ENCODE measurements around the gene NPAS4. TPM values are rescaled to one million over a fixed set of nuclear protein-coding genes. Genes with fewer than 3 reads are reported as not detected.

NPAS4 gene
- total and polyA plus RNA-seq, 9 of the 15 experiments (the other 6 are each of a cell fraction or from before 2014, with no cell fraction given) = not detected

DNA sequence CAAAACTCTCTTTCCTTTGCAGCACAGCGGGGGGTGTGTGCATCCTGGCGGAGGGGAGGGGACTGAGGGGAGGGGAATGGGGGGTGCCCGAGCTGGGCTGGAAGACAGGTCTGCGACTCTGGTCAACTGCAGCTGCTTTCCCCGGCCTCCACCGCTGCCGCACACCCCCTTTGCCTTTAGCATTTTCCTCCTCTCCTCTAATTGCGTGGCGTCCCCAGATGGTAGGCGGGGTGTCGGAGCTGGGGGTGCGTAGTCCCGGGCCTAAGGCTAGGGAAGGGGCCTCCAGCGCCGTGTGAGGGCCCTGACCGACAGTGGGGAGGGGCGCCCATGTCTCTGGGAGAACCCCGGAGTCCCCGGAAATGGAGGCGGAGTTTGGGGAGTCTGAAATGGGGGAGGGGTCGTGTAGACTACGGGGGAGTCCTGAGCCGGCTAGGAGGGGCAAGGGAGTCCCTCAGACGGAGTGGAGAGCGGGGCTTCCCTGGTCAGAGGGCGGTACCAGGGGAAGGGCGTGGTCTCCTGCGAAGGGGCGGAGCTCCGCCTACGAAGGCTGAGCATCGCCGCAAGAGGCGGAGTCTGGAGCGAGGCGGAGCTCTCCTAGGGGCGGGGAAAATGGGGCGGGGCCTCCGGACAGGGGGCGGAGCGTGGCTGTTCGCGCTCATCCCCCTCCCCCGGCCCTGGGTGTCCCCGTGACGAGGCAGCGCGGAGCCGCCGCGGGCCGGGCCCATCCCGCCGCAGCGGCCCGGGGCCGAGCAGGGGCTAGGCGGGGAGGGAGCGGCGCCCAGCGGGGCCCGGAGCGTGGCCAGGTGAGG is 45.6 kb downstream of the NPAS4 start, which contains the start of gene PELI3:
TSS of gene PELI3 (plus strand) at position 681 of the 809 bp plus-strand sequence. CDS start 1,224 bp downstream, outside the sequence.
- DNase-seq (ENCODE audit: extremely low read depth in 1 of 4, low spot score in 3 of 4) (peak; percentile 92 to 99 (median 98)), FAIRE-seq (peak; percentile 90), ATAC-seq (peak; percentile 99)
- intact Hi-C loops (cut with micrococcal nuclease) = no loop called here
- H3K4me2 ChIP-seq (ENCODE audit: insufficient read depth, low read length) = peak within 1 kb of the TSS; percentile 78
- under 1% methylated on average over 27 of the region's 63 CpGs for WGBS (ENCODE audit: insufficient coverage, low coverage, missing lambda C conversion rate)
- H3K27me3 ChIP-seq (ENCODE audit: control insufficient read depth in 2 of 2, insufficient read depth in 2 of 2, low read length in 2 of 2) = no peaks in the 10 kb centered on the region
- no TSS peak for BruUV-seq (replicated peaks)
- H3K4me1 ChIP-seq (replicated peaks in 1 of 2; ENCODE audit: control insufficient read depth in 2 of 2, insufficient read depth in 2 of 2, low read length in 2 of 2) = peaks cover 0 to 24% of the 10 kb centered on the region in 2 experiments; a peak in 3 of 5 replicates
- POLR2A ChIA-PET = interaction anchor here (0.6 to 2.6 kb wide), 6 partner anchors 13 to 608 kb away, joined by 3 to 18 read pairs (median 4); partner anchors contain the start of genes DPP3 and MRPL11
- CTCF ChIA-PET (ENCODE audit: low intra/inter-chr PET ratio) = interaction anchor here (0.6 to 0.7 kb wide), 2 partner anchors 58 to 464 kb away, joined by 3 to 6 read pairs; no protein-coding TSS in a partner anchor
- peak within 1 kb of the TSS; percentile 95 for H2AFZ ChIP-seq (ENCODE audit: low read depth, low read length)
- H3K4me3 ChIP-seq = peak within 1 kb of the TSS; percentile 56
- H3K9me3 ChIP-seq (replicated peaks; ENCODE audit: control insufficient read depth, insufficient read depth, low read depth, low read length) = peaks cover 3% of the 10 kb centered on the region; the same call in 1 of the 2 replicates
- H4K20me1 ChIP-seq (replicated peaks; ENCODE audit: control insufficient read depth, insufficient read depth, low read length) = peaks cover 3% of the 10 kb centered on the region; the same call in 1 of the 2 replicates
- H3K9me1 ChIP-seq (ENCODE audit: control insufficient read depth, insufficient read depth, low read length) = no peaks in the 10 kb centered on the region
- in situ Hi-C loops (cut with MboI) = no loop called here
- H3K27ac ChIP-seq (ENCODE audit: extremely low read depth, low read depth, low read length) = peak within 1 kb of the TSS; percentile 23; the same call in 1 of the 3 replicates
- no peaks in the 10 kb centered on the region for H3K36me3 ChIP-seq (ENCODE audit: control insufficient read depth, insufficient read depth, low read length)
- no peaks in the 10 kb centered on the region for H3K79me2 ChIP-seq (ENCODE audit: control insufficient read depth, insufficient read depth, low read length)
- peak within 1 kb of the TSS; percentile 56 to 93 for H3K9ac ChIP-seq (ENCODE audit: insufficient read depth in 1 of 2, low read depth in 2 of 2, low read length in 2 of 2)
- TF ChIP-seq EP400 (IDR thresholded peaks at IDR 0.05) (no peak), ZKSCAN3 (CRISPR knock-in tag; IDR thresholded peaks at IDR 0.05) (no peak), SAFB2 (IDR thresholded peaks at IDR 0.05; ENCODE audit: borderline replicate concordance, low read depth, low read length, severe bottlenecking) (no peak), PTBP1 (IDR thresholded peaks at IDR 0.05; ENCODE audit: low read depth, low read length) (no peak), ZNF282 (CRISPR knock-in tag; IDR thresholded peaks at IDR 0.05) (no peak), ARNT (IDR thresholded peaks at IDR 0.05) (no peak), CBFA2T2 (conservative IDR thresholded peaks at IDR 0.05) (no peak), RFX7 (CRISPR knock-in tag; IDR thresholded peaks at IDR 0.05) (no peak), EHMT2 (IDR thresholded peaks at IDR 0.05) (no peak), BACH1 (tag; IDR thresholded peaks at IDR 0.05) (no peak), ZNF165 (CRISPR knock-in tag; IDR thresholded peaks at IDR 0.05; ENCODE audit: borderline replicate concordance) (no peak), NONO (IDR thresholded peaks at IDR 0.05; ENCODE audit: low read depth in 2 of 2, low read length in 1 of 2) (no peak), RBM17 (IDR thresholded peaks at IDR 0.05; ENCODE audit: borderline replicate concordance, low read depth, low read length) (no peak)
- TF ChIP-seq, protein P1, sequence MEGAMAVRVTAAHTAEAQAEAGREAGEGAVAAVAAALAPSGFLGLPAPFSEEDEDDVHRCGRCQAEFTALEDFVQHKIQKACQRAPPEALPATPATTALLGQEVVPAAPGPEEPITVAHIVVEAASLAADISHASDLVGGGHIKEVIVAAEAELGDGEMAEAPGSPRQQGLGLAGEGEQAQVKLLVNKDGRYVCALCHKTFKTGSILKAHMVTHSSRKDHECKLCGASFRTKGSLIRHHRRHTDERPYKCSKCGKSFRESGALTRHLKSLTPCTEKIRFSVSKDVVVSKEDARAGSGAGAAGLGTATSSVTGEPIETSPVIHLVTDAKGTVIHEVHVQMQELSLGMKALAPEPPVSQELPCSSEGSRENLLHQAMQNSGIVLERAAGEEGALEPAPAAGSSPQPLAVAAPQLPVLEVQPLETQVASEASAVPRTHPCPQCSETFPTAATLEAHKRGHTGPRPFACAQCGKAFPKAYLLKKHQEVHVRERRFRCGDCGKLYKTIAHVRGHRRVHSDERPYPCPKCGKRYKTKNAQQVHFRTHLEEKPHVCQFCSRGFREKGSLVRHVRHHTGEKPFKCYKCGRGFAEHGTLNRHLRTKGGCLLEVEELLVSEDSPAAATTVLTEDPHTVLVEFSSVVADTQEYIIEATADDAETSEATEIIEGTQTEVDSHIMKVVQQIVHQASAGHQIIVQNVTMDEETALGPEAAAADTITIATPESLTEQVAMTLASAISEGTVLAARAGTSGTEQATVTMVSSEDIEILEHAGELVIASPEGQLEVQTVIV (CRISPR knock-in tag; IDR thresholded peaks at IDR 0.05; ENCODE audit: borderline replicate concordance) = no peak
- TF ChIP-seq, protein P2, sequence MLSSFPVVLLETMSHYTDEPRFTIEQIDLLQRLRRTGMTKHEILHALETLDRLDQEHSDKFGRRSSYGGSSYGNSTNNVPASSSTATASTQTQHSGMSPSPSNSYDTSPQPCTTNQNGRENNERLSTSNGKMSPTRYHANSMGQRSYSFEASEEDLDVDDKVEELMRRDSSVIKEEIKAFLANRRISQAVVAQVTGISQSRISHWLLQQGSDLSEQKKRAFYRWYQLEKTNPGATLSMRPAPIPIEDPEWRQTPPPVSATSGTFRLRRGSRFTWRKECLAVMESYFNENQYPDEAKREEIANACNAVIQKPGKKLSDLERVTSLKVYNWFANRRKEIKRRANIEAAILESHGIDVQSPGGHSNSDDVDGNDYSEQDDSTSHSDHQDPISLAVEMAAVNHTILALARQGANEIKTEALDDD (IDR thresholded peaks at IDR 0.05) = no peak
- TF ChIP-seq, protein P3, sequence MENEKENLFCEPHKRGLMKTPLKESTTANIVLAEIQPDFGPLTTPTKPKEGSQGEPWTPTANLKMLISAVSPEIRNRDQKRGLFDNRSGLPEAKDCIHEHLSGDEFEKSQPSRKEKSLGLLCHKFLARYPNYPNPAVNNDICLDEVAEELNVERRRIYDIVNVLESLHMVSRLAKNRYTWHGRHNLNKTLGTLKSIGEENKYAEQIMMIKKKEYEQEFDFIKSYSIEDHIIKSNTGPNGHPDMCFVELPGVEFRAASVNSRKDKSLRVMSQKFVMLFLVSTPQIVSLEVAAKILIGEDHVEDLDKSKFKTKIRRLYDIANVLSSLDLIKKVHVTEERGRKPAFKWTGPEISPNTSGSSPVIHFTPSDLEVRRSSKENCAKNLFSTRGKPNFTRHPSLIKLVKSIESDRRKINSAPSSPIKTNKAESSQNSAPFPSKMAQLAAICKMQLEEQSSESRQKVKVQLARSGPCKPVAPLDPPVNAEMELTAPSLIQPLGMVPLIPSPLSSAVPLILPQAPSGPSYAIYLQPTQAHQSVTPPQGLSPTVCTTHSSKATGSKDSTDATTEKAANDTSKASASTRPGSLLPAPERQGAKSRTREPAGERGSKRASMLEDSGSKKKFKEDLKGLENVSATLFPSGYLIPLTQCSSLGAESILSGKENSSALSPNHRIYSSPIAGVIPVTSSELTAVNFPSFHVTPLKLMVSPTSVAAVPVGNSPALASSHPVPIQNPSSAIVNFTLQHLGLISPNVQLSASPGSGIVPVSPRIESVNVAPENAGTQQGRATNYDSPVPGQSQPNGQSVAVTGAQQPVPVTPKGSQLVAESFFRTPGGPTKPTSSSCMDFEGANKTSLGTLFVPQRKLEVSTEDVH (IDR thresholded peaks at IDR 0.05; ENCODE audit: low read depth, partially characterized antibody) = no peak
